ENCODE data around the gene AMDHD2.

DNA sequence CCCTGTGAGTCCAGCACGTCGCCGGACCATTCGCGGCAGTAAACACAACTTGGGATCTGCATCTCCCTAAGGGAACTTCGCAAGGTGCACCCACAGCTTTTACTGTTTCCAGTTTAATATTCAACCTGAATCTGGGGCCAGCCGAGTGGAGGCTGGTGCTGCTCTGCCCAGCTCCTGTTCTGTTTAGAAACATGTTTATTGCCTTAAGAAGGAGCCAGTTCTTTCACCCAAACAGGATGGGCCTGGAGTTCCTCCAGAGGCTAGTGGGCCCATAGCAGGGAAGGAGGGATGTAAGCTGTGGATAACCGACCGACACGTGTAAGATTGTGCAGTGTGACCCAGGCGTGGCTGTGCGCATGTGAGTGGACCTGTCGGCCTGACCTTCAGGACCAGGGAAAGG lies 27.9 kb upstream of the AMDHD2 start:
- TF ChIP-seq ZNF501 (tag by site-specific recombination; IDR thresholded peaks at IDR 0.05) (no peak), EGR2 (tag by site-specific recombination; IDR thresholded peaks at IDR 0.05; ENCODE audit: low read depth) (no peak), BCL11A (tag by site-specific recombination; IDR thresholded peaks at IDR 0.05; ENCODE audit: low read depth) (no peak), ZNF558 (tag by site-specific recombination; IDR thresholded peaks at IDR 0.05) (no peak), ZNF596 (tag by site-specific recombination; IDR thresholded peaks at IDR 0.05) (no peak)
- TF ChIP-seq, protein P1, sequence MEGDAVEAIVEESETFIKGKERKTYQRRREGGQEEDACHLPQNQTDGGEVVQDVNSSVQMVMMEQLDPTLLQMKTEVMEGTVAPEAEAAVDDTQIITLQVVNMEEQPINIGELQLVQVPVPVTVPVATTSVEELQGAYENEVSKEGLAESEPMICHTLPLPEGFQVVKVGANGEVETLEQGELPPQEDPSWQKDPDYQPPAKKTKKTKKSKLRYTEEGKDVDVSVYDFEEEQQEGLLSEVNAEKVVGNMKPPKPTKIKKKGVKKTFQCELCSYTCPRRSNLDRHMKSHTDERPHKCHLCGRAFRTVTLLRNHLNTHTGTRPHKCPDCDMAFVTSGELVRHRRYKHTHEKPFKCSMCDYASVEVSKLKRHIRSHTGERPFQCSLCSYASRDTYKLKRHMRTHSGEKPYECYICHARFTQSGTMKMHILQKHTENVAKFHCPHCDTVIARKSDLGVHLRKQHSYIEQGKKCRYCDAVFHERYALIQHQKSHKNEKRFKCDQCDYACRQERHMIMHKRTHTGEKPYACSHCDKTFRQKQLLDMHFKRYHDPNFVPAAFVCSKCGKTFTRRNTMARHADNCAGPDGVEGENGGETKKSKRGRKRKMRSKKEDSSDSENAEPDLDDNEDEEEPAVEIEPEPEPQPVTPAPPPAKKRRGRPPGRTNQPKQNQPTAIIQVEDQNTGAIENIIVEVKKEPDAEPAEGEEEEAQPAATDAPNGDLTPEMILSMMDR (tag by site-specific recombination; IDR thresholded peaks at IDR 0.05), result no peak
- TF ChIP-seq, protein P2, sequence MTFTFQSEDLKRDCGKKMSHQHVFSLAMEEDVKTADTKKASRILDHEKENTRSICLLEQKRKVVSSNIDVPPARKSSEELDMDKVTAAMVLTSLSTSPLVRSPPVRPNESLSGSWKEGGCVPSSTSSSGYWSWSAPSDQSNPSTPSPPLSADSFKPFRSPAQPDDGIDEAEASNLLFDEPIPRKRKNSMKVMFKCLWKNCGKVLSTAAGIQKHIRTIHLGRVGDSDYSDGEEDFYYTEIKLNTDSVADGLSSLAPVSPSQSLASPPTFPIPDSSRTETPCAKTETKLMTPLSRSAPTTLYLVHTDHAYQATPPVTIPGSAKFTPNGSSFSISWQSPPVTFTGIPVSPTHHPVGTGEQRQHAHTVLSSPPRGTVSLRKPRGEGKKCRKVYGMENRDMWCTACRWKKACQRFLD (tag by site-specific recombination; IDR thresholded peaks at IDR 0.05), result no peak
- TF ChIP-seq, protein P3, sequence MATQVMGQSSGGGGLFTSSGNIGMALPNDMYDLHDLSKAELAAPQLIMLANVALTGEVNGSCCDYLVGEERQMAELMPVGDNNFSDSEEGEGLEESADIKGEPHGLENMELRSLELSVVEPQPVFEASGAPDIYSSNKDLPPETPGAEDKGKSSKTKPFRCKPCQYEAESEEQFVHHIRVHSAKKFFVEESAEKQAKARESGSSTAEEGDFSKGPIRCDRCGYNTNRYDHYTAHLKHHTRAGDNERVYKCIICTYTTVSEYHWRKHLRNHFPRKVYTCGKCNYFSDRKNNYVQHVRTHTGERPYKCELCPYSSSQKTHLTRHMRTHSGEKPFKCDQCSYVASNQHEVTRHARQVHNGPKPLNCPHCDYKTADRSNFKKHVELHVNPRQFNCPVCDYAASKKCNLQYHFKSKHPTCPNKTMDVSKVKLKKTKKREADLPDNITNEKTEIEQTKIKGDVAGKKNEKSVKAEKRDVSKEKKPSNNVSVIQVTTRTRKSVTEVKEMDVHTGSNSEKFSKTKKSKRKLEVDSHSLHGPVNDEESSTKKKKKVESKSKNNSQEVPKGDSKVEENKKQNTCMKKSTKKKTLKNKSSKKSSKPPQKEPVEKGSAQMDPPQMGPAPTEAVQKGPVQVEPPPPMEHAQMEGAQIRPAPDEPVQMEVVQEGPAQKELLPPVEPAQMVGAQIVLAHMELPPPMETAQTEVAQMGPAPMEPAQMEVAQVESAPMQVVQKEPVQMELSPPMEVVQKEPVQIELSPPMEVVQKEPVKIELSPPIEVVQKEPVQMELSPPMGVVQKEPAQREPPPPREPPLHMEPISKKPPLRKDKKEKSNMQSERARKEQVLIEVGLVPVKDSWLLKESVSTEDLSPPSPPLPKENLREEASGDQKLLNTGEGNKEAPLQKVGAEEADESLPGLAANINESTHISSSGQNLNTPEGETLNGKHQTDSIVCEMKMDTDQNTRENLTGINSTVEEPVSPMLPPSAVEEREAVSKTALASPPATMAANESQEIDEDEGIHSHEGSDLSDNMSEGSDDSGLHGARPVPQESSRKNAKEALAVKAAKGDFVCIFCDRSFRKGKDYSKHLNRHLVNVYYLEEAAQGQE (tag by site-specific recombination; IDR thresholded peaks at IDR 0.05), result no peak
